Measurements from ENCODE around the gene PTPRJ. TPM values are rescaled to one million over a fixed set of nuclear protein-coding genes. Genes with fewer than 3 reads are reported as not detected.

PTPRJ gene
- total RNA-seq, 1 experiment from 2014 or later = 59.4 TPM

DNA sequence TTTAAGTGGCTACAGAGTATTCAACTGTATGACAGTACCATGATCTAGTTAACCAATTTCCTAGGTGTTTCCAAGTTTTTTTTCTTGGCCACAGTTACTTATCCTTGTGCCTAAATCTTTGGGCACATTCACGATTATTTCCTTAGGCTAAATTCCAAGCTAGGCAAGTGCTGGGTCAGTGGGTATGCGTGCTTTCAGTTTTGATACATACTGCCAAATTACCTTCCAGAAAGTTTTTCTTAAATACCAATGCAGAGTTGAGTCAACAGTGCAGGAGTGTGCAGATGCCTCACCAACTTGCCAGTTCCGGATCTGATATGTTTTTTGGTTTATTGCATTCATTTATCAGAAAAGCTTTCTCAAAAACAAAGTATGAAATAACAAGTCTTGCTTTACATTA lies 168.4 kb downstream of the PTPRJ start:
- DNase-seq = no peak
- TF ChIP-seq, protein P1, sequence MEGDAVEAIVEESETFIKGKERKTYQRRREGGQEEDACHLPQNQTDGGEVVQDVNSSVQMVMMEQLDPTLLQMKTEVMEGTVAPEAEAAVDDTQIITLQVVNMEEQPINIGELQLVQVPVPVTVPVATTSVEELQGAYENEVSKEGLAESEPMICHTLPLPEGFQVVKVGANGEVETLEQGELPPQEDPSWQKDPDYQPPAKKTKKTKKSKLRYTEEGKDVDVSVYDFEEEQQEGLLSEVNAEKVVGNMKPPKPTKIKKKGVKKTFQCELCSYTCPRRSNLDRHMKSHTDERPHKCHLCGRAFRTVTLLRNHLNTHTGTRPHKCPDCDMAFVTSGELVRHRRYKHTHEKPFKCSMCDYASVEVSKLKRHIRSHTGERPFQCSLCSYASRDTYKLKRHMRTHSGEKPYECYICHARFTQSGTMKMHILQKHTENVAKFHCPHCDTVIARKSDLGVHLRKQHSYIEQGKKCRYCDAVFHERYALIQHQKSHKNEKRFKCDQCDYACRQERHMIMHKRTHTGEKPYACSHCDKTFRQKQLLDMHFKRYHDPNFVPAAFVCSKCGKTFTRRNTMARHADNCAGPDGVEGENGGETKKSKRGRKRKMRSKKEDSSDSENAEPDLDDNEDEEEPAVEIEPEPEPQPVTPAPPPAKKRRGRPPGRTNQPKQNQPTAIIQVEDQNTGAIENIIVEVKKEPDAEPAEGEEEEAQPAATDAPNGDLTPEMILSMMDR (IDR thresholded peaks at IDR 0.05; ENCODE audit: unreplicated experiment) = no peak
- Mint-ChIP-seq H3K36me3 (ENCODE audit: insufficient read depth, unreplicated experiment) (no peaks in the 10 kb centered on the region), H3K4me3 (ENCODE audit: low read depth, unreplicated experiment) (no peak overlapping the region), H3K27ac (ENCODE audit: unreplicated experiment) (no peak overlapping the region), H3K27me3 (ENCODE audit: unreplicated experiment) (no peaks in the 10 kb centered on the region), H3K9me3 (ENCODE audit: low read depth, unreplicated experiment) (peaks cover 3% of the 10 kb centered on the region), H3K4me1 (ENCODE audit: low read depth, unreplicated experiment) (no peaks in the 10 kb centered on the region)
- intact Hi-C loops (cut with micrococcal nuclease; ENCODE audit: unreplicated experiment) = no loop called here
- no TSS peak for BruUV-seq (replicated peaks)
- CTCF ChIA-PET = no interaction called here

DNA sequence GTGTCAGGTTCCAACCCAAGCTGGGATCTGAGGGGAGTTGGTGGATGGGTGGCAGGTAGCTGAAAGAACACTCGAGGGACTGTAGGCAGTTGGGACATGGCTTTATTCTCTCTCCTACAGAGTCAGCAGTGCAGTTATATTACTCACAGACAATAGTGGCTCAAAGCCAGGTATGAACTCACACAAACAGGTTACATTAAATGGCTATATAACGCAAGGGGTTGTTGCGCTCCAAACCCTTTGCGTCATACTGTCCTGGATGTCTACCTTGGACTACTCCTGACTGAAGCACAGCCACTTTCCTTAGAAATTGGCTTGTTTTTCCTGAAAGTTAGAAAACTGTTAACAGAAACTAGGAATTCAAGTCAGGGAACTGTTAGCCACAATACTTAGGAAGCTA lies 169.9 kb downstream of the PTPRJ start:
- TF ChIP-seq, protein P1 (IDR thresholded peaks at IDR 0.05; ENCODE audit: unreplicated experiment) = no peak
- CTCF ChIA-PET = no interaction called here
- no peaks in the 10 kb centered on the region for H3K36me3 Mint-ChIP-seq (ENCODE audit: insufficient read depth, unreplicated experiment)

DNA sequence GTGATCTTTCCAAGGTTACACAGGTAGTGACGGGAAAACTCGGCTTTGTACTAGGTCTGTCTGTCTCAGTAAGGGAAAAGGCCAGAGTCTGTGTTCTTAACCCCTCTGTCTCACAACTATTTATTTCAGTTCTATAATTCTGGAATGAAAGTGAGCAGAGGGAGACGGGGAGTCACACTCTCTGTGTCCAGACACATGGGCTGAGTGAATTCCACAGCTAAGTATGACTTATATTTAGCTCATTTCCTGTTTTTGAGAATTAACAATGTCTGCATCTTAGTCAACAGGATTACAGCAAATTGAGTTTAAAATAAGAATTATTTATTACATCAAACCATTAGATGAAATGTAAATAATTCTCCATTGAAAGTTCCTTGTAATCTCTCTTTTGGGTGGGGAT lies 173.8 kb downstream of the PTPRJ start:
- CTCF ChIA-PET = no interaction called here
- DNase-seq = no peak
- Mint-ChIP-seq H3K27ac (ENCODE audit: unreplicated experiment) (no peak overlapping the region), H3K9me3 (ENCODE audit: low read depth, unreplicated experiment) (peaks cover 3% of the 10 kb centered on the region), H3K4me1 (ENCODE audit: low read depth, unreplicated experiment) (no peaks in the 10 kb centered on the region), H3K4me3 (ENCODE audit: low read depth, unreplicated experiment) (no peak overlapping the region), H3K36me3 (ENCODE audit: insufficient read depth, unreplicated experiment) (peaks cover 20% of the 10 kb centered on the region), H3K27me3 (ENCODE audit: unreplicated experiment) (no peaks in the 10 kb centered on the region)
- TF ChIP-seq, protein P1 (IDR thresholded peaks at IDR 0.05; ENCODE audit: unreplicated experiment) = no peak
- intact Hi-C loops (cut with micrococcal nuclease; ENCODE audit: unreplicated experiment) = no loop called here
- no TSS peak for BruUV-seq (replicated peaks)

More for the DNA sequence above, 169.9 kb downstream of the PTPRJ start:
- BruUV-seq (replicated peaks) = no TSS peak
- Mint-ChIP-seq H3K27me3 (ENCODE audit: unreplicated experiment) (no peaks in the 10 kb centered on the region), H3K27ac (ENCODE audit: unreplicated experiment) (no peak overlapping the region), H3K9me3 (ENCODE audit: low read depth, unreplicated experiment) (peaks cover 3% of the 10 kb centered on the region), H3K4me3 (ENCODE audit: low read depth, unreplicated experiment) (no peak overlapping the region), H3K4me1 (ENCODE audit: low read depth, unreplicated experiment) (no peaks in the 10 kb centered on the region)
- intact Hi-C loops (cut with micrococcal nuclease; ENCODE audit: unreplicated experiment) = no loop called here
- no peak for DNase-seq

DNA sequence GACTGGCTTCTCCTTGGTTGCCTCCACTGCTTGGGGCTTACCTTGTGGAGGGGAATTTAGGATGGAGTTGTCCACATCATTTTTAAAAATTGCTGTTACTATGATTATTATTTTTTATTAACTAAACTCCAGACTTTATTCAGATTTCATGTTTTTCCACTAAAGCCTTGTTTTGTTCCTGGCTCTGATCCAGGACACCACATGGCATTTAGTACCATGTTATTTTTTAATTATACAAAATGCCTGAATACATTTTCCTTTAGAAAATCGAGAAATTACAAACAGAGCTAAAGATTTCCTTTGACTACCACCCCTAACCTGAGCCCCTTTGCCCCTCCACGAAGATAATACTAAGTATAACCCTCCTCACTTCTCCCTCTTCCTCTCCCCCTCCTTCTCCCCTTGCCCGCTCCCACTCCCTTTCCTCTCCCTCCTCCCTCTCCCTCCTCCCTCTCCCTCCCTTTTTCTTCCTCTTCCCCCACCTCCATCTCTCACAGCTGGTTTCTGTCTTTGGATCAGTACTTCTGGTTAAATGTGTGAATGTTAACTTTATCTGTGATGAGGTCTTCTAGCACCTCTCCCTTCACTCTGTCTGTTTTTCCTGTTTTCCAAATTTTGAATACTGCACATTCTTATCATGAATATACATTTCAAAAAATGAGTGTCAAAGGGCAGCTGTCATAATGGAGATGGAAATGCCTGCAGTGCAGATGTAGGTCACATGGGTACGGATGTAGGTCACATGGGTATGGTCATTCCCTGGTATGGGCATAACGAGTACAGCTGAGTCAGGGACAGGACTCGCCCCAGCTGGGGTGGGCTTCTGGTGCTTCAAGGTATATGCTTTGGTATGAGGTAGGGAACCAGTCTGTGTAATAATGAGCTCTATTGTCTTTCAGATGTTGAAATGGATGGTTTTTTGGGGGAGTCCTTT lies 181.9 kb downstream of the PTPRJ start:
- no peak for DNase-seq
- H3K9me3 Mint-ChIP-seq (ENCODE audit: low read depth, unreplicated experiment) = no peaks in the 10 kb centered on the region
- BruUV-seq (replicated peaks) = no TSS peak
- CTCF ChIA-PET = no interaction called here
- H3K4me1 Mint-ChIP-seq (ENCODE audit: low read depth, unreplicated experiment) = no peaks in the 10 kb centered on the region
- intact Hi-C loops (cut with micrococcal nuclease; ENCODE audit: unreplicated experiment) = no loop called here
- H3K36me3 Mint-ChIP-seq (ENCODE audit: insufficient read depth, unreplicated experiment) = peaks cover 22% of the 10 kb centered on the region
- no peaks in the 10 kb centered on the region for H3K27me3 Mint-ChIP-seq (ENCODE audit: unreplicated experiment)
- TF ChIP-seq, protein P1 (IDR thresholded peaks at IDR 0.05; ENCODE audit: unreplicated experiment) = no peak
- no peak overlapping the region for H3K4me3 Mint-ChIP-seq (ENCODE audit: low read depth, unreplicated experiment)
- no peak overlapping the region for H3K27ac Mint-ChIP-seq (ENCODE audit: unreplicated experiment)
